SK-N-SH (cell line): ENCODE data around the gene MTARC1. TPM values are rescaled to one million over a fixed set of nuclear protein-coding genes. Genes with fewer than 3 reads are reported as not detected.

Source experiments
- CTCF ChIA-PET: fragments of 300-600, 350-600 bp; formaldehyde crosslinking; extraction: SDS; loops from one replicate; lab custom pipeline; 2021; lab: Yijun Ruan, JAX
- POLR2A ChIA-PET: fragments of 350-600 bp; sonication (Branson Sonifier 250); formaldehyde crosslinking; extraction: SDS; loops from one replicate; lab custom pipeline; 2020; ENCODE audit warnings: antibody characterized with exemption, inconsistent platforms; lab: Yijun Ruan, JAX
- DNase-seq: peaks from one replicate; pipeline ENCODE4 v3.0.0; 2012
- H2AFZ ChIP-seq: fragments of 200-600 bp; sonication (generic); 2 replicates; pipeline ENCODE4 v1.8.1; 2016; ENCODE audit warnings: antibody characterized with exemption, mild to moderate bottlenecking, low read depth
- H3F3A ChIP-seq: fragments of 200-600 bp; sonication (generic); replicated peaks from 2 replicates; pipeline ENCODE3; 2016; ENCODE audit warnings: antibody characterized with exemption, mild to moderate bottlenecking; ENCODE audit not compliant: insufficient read depth
- H3K27ac ChIP-seq, 2 experiments: fragments of 200-500 bp in 1 of 2; fragments of 200-600 bp in 1 of 2; sonication (Bioruptor generic) in 1 of 2; sonication (generic), shearing (Covaris generic) in 1 of 2; 2 replicates each; pipeline versions ENCODE4 v1.5.1 to v1.6.1; 2014 to 2016; ENCODE audit warnings: low read depth in 2 of 2, inconsistent platforms in 1 of 2, low read length in 1 of 2, mild to moderate bottlenecking in 1 of 2, mixed read lengths in 1 of 2
- H3K27me3 ChIP-seq: fragments of 200-600 bp; sonication (generic), shearing (Covaris generic); 2 replicates; pipeline ENCODE4 v1.6.1; 2016; ENCODE audit warnings: mixed run types; ENCODE audit not compliant: insufficient read depth
- H3K36me3 ChIP-seq, 2 experiments: fragments of 200-500 bp in 1 of 2; fragments of 200-600 bp in 1 of 2; sonication (Bioruptor generic) in 1 of 2; sonication (generic) in 1 of 2; replicated peaks in 1 of 2; 2 replicates each; pipeline versions ENCODE3 to v1.5.1; 2014 to 2016; ENCODE audit warnings: low read length in 1 of 2, mild to moderate bottlenecking in 1 of 2; ENCODE audit not compliant: insufficient read depth in 2 of 2, control insufficient read depth in 1 of 2
- H3K4me1 ChIP-seq, 2 experiments: fragments of 200-500 bp in 1 of 2; fragments of 200-600 bp in 1 of 2; sonication (Bioruptor generic) in 1 of 2; sonication (generic), shearing (Covaris generic) in 1 of 2; 2 replicates each; pipeline versions ENCODE4 v1.5.1 to v1.6.1; 2014 to 2016; ENCODE audit warnings: low read depth in 1 of 2, low read length in 1 of 2, mixed run types in 1 of 2; ENCODE audit not compliant: insufficient read depth in 2 of 2, control insufficient read depth in 1 of 2
- H3K4me2 ChIP-seq: fragments of 200-600 bp; sonication (generic), shearing (Covaris generic); 2 replicates; pipeline ENCODE4 v1.6.1; 2017; ENCODE audit warnings: mixed run types
- H3K4me3 ChIP-seq, 2 experiments: fragments of 200-500 bp in 1 of 2; fragments of 200-600 bp in 1 of 2; sonication (Bioruptor generic) in 1 of 2; sonication (generic), shearing (Covaris generic) in 1 of 2; 2 replicates each; pipeline versions ENCODE4 v1.5.1 to v1.8.1; 2014 to 2016; ENCODE audit warnings: low read depth in 2 of 2, inconsistent platforms in 1 of 2, low read length in 1 of 2, mild to moderate bottlenecking in 1 of 2, mixed read lengths in 1 of 2, moderate library complexity in 1 of 2
- H3K79me2 ChIP-seq: fragments of 200-600 bp; sonication (generic); 2 replicates; pipeline ENCODE4 v1.8.1; 2017; ENCODE audit warnings: mild to moderate bottlenecking; ENCODE audit not compliant: insufficient read depth
- H3K9ac ChIP-seq: fragments of 200-600 bp; sonication (generic); 2 replicates; pipeline ENCODE4 v1.6.1; 2017; ENCODE audit warnings: mixed run types
- H3K9me2 ChIP-seq: fragments of 200-600 bp; sonication (generic); 2 replicates; pipeline ENCODE4 v1.6.1; 2017; ENCODE audit warnings: mixed run types
- H3K9me3 ChIP-seq: fragments of 200-600 bp; sonication (generic); 2 replicates; pipeline ENCODE4 v1.6.1; 2017; ENCODE audit warnings: mixed run types, mild to moderate bottlenecking, moderate library complexity
- H4K20me1 ChIP-seq: fragments of 200-600 bp; sonication (generic); 2 replicates; pipeline ENCODE4 v1.6.1; 2017; ENCODE audit warnings: mild to moderate bottlenecking, mixed run types; ENCODE audit not compliant: insufficient read depth
- EP300 ChIP-seq, 2 experiments: IDR thresholded peaks; 2 replicates each; pipeline versions ENCODE4 v1.4.0 to v1.6.1; 2012; ENCODE audit warnings: borderline replicate concordance in 1 of 2, low read depth in 1 of 2, low read length in 1 of 2
- EZH2phosphoT487 ChIP-seq: fragments of 200-600 bp; sonication (generic); IDR thresholded peaks from 2 replicates; pipeline ENCODE4 v1.6.1; 2017; ENCODE audit warnings: low read depth, mixed run types, mild to moderate bottlenecking, antibody characterized with exemption, moderate library complexity, borderline replicate concordance
- FOSL2 ChIP-seq: IDR thresholded peaks from 2 replicates; pipeline ENCODE4 v1.4.0; 2012; ENCODE audit warnings: low read depth, mild to moderate bottlenecking, moderate library complexity, borderline replicate concordance
- GATA2 ChIP-seq: sonication (generic); formaldehyde crosslinking; IDR thresholded peaks from 2 replicates; pipeline ENCODE4 v1.5.0; 2020; ENCODE audit warnings: mild to moderate bottlenecking, missing genetic modification reagents
- IRF3 ChIP-seq: fragments of 150-350 bp; IDR thresholded peaks from 2 replicates; pipeline ENCODE4 v1.6.1; 2016; ENCODE audit warnings: mild to moderate bottlenecking, low read depth, low read length
- MAX ChIP-seq: IDR thresholded peaks from 2 replicates; pipeline ENCODE4 v1.4.0; 2012; ENCODE audit warnings: low read depth
- PBX3 ChIP-seq: IDR thresholded peaks from 2 replicates; pipeline ENCODE4; 2012
- RAD21 ChIP-seq: IDR thresholded peaks from 2 replicates; pipeline ENCODE4 v1.6.1; 2012; ENCODE audit warnings: mild to moderate bottlenecking, low read length
- REST ChIP-seq: IDR thresholded peaks from 2 replicates; pipeline ENCODE4 v1.6.1; 2012; ENCODE audit warnings: mild to moderate bottlenecking, low read depth, low read length, moderate library complexity
- SIN3A ChIP-seq: IDR thresholded peaks from 2 replicates; pipeline ENCODE4 v1.6.1; 2012; ENCODE audit warnings: low read depth, mild to moderate bottlenecking, low read length, moderate library complexity, borderline replicate concordance
- SMC3 ChIP-seq: IDR thresholded peaks from 2 replicates; pipeline ENCODE4 v1.6.1; 2012; ENCODE audit warnings: low read depth, low read length, improper control_type of control experiment
- TCF12 ChIP-seq: IDR thresholded peaks from 2 replicates; pipeline ENCODE4 v1.4.0; 2012
- TEAD4 ChIP-seq: IDR thresholded peaks from 2 replicates; pipeline ENCODE4 v1.4.0; 2012; ENCODE audit warnings: mild to moderate bottlenecking, borderline replicate concordance; ENCODE audit not compliant: insufficient read depth
- USF1 ChIP-seq: IDR thresholded peaks from 2 replicates; pipeline ENCODE4 v1.4.0; 2012; ENCODE audit warnings: low read depth, borderline replicate concordance
- YY1 ChIP-seq: IDR thresholded peaks from 2 replicates; pipeline ENCODE4 v1.4.0; 2012; ENCODE audit warnings: low read depth, mild to moderate bottlenecking
- WGBS: methylation state at CpG from one replicate; pipeline ENCODE4 v1.1.6; 2017; ENCODE audit warnings: low lambda C conversion rate; 5-methylcytosine and 5-hydroxymethylcytosine counted together
- polyA plus RNA-seq, 3 experiments: library from polyadenylated mRNA; depleted of rRNA; stranded (reverse); fragments of >200 nt; gene quantifications; 2 replicates each; pipeline ENCODE4 v1.2.3, GENCODE V29; 2012

Gene MTARC1
- polyA plus RNA-seq, 1 of the 3 experiments (the other 2 are of a cell fraction): 6.1 TPM

- ChIA-PET CTCF (interaction anchor here (7.6 kb wide), 1 partner anchor 11 kb away, joined by 63 read pairs; no protein-coding TSS in a partner anchor), POLR2A (no interaction called here)
- Histone ChIP-seq H3K27me3 (no peaks in the 10 kb centered on the region), H3K4me3 (no peak overlapping the region), H3K79me2 (no peaks in the 10 kb centered on the region), H3K9me2 (no peaks in the 10 kb centered on the region), H3K27ac (no peak overlapping the region), H4K20me1 (no peaks in the 10 kb centered on the region), H3K9ac (no peak overlapping the region), H3K4me1 (peaks cover 0 to 12% of the 10 kb centered on the region in 2 experiments; a peak in 2 of 4 replicates), H3K36me3 (peaks cover 0 to 12% of the 10 kb centered on the region in 2 experiments), H3F3A (no peaks in the 10 kb centered on the region), H2AFZ (no peak overlapping the region), H3K4me2 (no peak overlapping the region), H3K9me3 (no peaks in the 10 kb centered on the region)
- no peak for DNase-seq
- no peak for TF ChIP-seq USF1
- no peak for TF ChIP-seq TEAD4
- TF ChIP-seq EZH2phosphoT487: no peak
- no peak for TF ChIP-seq FOSL2
- no peak for TF ChIP-seq SMC3
- TF ChIP-seq PBX3: no peak
- TF ChIP-seq YY1: no peak
- TF ChIP-seq IRF3: no peak
- TF ChIP-seq REST: no peak
- TF ChIP-seq MAX: no peak
- TF ChIP-seq RAD21: no peak
- no peak for TF ChIP-seq TCF12
- no peak for TF ChIP-seq EP300 (IDR thresholded peaks at IDR 0.05; ENCODE audit: borderline replicate concordance in 1 of 2, low read depth in 1 of 2, low read length in 1 of 2)
- no peak for TF ChIP-seq GATA2 (CRISPR knock-in tag)
- TF ChIP-seq SIN3A: no peak
- 88% methylated on average over 5 of the region's 5 CpGs for WGBS
Observed at GRCh38 chr1:220791956-220792355, 5.2 kb downstream of the MTARC1 start.
